ENCODE measurements around the gene MUC5AC.

MUC5AC gene

GRCh38 chr11:1147792-1148191 is 10.0 kb upstream of the MUC5AC start:
- no peak for TF ChIP-seq CTCF (IDR thresholded peaks at IDR 0.05; ENCODE audit: low read depth, low read length)
- in situ Hi-C loops (cut with HindIII; ENCODE audit: low sequenced_read_pairs): no loop called here
- no peak overlapping the region for H3K4me3 ChIP-seq (ENCODE audit: low read depth, low read length)
- no peak for DNase-seq (ENCODE audit: low read depth, low spot score)

- DNase-seq (ENCODE audit: low read depth, low spot score): no peak
- in situ Hi-C loops (cut with HindIII; ENCODE audit: low sequenced_read_pairs): no loop called here
These were observed 9.0 kb upstream of the MUC5AC start for GRCh38 chr11:1148752-1149180.

GRCh38 chr11:1149545-1149944 is 8.2 kb upstream of the MUC5AC start:
- no peak overlapping the region for H3K4me3 ChIP-seq (ENCODE audit: low read depth, low read length)
- in situ Hi-C loops (cut with HindIII; ENCODE audit: low sequenced_read_pairs): no loop called here
- no peak for TF ChIP-seq CTCF (IDR thresholded peaks at IDR 0.05; ENCODE audit: low read depth, low read length)
- no peak for DNase-seq (ENCODE audit: low read depth, low spot score)

More at GRCh38 chr11:1148752-1149180, 9.0 kb upstream of the MUC5AC start:
- H3K4me3 ChIP-seq (ENCODE audit: low read depth, low read length): no peak overlapping the region
- TF ChIP-seq CTCF (IDR thresholded peaks at IDR 0.05; ENCODE audit: low read depth, low read length): no peak

GRCh38 chr11:1150116-1150515 is 7.6 kb upstream of the MUC5AC start:
- in situ Hi-C loops (cut with HindIII; ENCODE audit: low sequenced_read_pairs): no loop called here
- no peak for TF ChIP-seq CTCF (IDR thresholded peaks at IDR 0.05; ENCODE audit: low read depth, low read length)
- no peak for DNase-seq (ENCODE audit: low read depth, low spot score)

GRCh38 chr11:1150769-1151365 is 6.9 kb upstream of the MUC5AC start:
- TF ChIP-seq CTCF (IDR thresholded peaks at IDR 0.05; ENCODE audit: low read depth, low read length): no peak
- in situ Hi-C loops (cut with HindIII; ENCODE audit: low sequenced_read_pairs): no loop called here

More at GRCh38 chr11:1150116-1150515, 7.6 kb upstream of the MUC5AC start:
- no peak overlapping the region for H3K4me3 ChIP-seq (ENCODE audit: low read depth, low read length)

GRCh38 chr11:1151366-1152315 is 6.1 kb upstream of the MUC5AC start:
- no peak for DNase-seq (ENCODE audit: low read depth, low spot score)
- H3K4me3 ChIP-seq (ENCODE audit: low read depth, low read length): no peak overlapping the region
- no peak for TF ChIP-seq CTCF (IDR thresholded peaks at IDR 0.05; ENCODE audit: low read depth, low read length)
- in situ Hi-C loops (cut with HindIII; ENCODE audit: low sequenced_read_pairs): no loop called here

More at GRCh38 chr11:1150769-1151365, 6.9 kb upstream of the MUC5AC start:
- peak; percentile 48 for DNase-seq (ENCODE audit: low read depth, low spot score)
- no peak overlapping the region for H3K4me3 ChIP-seq (ENCODE audit: low read depth, low read length)

Data from astrocyte of the spinal cord (primary cell).